SHP77 treated with DMSO at 0.1 percent for 48 hours (cell line): ENCODE data around the gene AIF1L.
A peak's percentile ranks its signal among the peaks of the same experiment; 100 is the strongest.

ENCODE experiments used
- DNase-seq: peaks from one replicate; lab custom pipeline; 2025; lab: John Stamatoyannopoulos, UW

AIF1L gene

GRCh38 chr9:131096269-131097125, at the start of gene AIF1L:
Gene AIF1L (plus strand): TSS chr9:131096531. CDS start chr9:131096630, 99 bp downstream.
- no peak for DNase-seq

DNA sequence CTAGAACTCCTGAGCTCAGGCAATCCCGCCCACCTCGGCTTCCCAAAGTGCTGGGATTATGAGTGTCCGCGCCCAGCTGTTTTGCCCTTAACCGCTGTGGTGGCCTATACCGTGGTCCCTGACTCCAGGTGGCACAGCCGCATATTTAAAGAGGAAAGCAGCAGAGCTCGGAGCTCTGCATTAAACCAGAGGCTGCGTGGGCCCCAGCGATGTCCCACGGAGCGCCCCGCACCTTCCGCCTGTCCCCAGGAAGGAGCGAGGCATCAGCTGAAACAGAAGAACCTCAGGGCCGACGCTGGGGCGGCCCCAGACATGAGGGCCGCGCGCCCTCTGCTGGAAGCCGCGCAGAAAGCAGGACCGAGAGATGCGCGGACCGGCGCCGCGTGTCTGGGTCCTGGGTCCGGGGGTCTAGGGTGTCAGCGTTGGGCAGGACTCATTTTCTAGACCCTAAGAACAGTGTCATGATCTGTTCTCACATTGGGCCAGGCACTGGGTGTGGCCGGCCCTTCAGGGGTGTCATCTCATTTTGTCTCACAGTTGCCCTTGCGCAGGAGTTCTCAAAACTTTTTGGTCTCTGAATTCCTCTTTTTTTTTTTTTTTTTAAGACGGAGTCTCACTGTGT, 49.6 kb upstream of the AIF1L start:
- peak; percentile 12 for DNase-seq

DNA sequence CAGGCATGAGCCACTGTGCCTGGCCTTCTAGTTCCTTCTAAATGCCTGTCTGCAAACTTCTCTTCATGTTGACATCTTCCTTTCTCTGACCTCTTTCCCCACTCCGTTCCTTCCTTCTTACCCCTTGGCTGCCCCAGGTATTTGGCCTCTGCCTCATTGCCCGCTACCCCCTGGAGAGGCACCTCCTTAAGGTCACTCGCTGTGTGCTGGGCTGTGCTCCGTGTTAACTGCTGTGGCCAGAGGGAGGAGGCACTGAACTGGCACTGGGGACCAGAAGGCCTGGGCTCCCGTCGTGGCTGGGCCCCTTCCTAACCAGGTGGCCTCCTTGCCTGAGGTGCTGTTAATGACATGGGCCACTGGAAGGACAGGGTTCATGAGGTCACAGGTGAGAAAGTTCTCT, 48.0 kb upstream of the AIF1L start:
- DNase-seq, result no peak

DNA sequence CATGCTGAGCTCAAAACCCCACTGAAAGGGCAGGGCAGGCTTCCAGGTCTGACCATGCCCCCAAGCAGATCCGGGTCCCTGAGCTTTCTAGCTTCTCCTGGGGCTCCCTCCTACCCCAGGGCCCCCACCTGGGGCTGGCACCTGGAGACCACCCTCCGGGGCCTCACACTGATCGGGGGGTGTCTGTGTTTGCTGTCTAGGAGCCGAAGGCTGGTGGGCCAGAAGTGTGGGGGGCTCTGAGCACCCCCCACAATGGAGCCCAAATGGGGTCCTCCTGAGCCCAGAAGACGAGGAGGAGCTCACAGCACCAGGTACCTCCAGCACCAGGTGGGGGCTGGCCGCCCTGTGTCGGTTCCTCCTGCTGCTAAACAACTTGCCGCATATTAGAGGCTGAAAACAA, 47.5 kb upstream of the AIF1L start:
- DNase-seq, result no peak

DNA sequence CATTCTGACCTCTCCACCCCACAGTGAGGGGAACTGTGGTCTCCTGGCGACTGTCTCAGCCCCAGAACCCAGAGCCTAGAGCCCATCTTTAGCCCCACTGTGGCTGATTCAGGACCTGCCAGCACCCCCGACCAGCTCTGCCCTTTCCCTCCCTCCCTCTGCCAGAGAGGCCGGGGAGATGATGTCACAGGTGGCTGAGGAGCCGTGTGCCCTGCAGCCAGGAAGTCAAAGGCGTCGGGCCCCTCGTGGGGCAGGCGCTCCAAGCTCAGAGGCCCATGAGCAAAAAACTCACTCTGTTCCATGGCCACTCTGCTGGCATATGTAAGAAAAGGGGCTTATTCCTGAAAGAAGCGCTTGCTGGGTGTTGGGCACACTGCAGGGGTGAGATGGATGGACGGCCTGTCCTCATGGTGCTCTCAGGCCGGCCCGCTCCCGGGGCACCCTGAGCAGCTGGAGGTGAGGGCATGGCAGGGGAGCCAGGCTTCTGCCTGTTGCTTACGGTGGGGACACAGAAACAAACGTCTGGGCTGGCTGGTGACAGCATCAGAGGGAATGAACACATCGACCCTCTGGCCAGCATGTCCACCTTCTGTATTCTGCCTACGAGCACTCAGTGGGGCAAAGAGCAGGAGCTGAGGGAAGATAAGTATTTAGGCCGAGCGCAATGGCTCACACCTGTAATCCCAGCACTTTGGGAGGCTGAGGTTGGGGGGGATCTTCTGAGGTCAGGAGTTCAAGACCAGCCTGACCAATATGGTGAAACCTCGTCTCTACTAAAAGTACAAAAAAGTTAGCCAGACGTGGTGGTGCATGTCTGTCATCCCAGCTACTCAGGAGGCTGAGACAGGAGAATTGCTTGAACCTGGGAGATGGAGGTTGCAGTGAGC, 46.3 kb upstream of the AIF1L start:
- DNase-seq, result no peak

DNA sequence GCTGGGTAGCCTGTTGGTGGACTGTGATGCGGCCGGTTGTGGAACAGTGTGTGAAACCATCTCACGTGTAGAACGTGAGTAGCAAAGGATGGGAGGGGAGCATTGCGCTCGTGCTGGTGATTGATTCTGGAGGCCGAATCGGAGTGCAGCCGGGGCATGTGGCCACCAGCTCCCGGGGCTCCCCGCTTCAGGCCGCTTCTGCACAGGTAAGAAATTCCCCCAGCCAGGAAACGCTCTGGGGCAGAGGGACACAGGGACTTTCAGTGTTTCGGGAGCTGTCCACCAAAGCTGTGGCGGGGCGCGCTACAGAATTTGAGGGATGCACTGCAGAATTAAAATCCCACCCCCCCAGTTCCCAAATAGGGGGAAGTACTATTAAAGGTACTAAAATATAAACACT, 45.5 kb upstream of the AIF1L start:
- no peak for DNase-seq

- no peak for DNase-seq
Measured at GRCh38 chr9:131051592-131052517, 44.5 kb upstream of the AIF1L start.

GRCh38 chr9:131053896-131054295, 42.4 kb upstream of the AIF1L start:
- no peak for DNase-seq

DNA sequence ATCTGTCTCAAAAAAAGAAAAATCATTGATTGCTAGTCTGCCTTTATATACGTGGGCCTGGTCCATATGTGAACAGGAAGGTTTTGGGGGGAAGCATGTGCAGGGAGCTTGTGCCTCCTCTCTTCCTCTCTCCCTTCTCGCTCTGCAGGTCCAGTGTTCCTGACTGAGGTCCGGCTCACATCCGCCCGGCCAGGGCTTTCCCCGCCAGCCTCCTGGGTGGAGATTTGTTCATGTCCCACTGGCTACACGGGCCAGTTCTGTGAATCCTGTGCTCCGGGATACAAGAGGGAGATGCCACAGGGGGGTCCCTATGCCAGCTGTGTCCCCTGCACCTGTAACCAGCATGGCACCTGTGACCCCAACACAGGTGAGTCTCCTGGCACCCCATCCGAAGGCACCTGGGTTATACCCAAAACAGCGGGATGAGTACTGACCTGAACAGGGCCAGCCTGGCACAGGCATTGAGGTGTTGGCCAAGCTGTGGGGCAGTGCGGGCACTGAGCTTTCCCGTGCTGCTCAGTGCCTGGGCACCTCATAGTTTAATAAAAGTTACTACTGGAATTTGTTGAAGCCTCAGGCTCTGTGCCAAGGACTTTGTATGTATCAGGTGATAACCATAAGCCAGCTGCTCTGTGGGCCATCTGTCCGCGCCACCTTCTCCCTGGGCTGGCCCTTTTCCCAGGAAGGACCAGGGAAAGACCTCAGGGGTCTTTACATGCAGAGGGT, 39.4 kb upstream of the AIF1L start:
- DNase-seq, result no peak

GRCh38 chr9:131060900-131061630, 35.3 kb upstream of the AIF1L start:
- no peak for DNase-seq

DNA sequence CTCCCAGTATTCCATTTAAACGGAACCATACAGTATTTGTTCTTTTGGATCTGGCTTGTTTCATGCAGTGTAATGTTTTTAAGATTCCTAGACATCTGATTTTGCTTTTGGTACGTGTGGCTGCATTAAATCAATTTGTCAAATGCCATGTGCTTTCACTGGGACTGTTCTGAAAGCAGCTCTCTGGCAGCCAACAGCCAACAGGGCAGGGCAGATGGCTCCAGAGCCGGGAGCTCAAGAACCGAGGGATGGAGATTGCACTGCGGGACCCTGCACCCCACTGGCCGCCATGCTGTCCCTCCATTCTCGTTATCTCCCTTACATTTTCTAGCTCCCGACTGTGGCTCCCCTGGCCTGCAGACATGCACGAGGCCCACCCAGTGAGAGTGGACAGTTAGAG, 33.4 kb upstream of the AIF1L start:
- DNase-seq, result no peak

- no peak for DNase-seq
Measured at GRCh38 chr9:131065599-131065998, 30.7 kb upstream of the AIF1L start.

GRCh38 chr9:131067625-131068024, 28.7 kb upstream of the AIF1L start:
- no peak for DNase-seq

DNA sequence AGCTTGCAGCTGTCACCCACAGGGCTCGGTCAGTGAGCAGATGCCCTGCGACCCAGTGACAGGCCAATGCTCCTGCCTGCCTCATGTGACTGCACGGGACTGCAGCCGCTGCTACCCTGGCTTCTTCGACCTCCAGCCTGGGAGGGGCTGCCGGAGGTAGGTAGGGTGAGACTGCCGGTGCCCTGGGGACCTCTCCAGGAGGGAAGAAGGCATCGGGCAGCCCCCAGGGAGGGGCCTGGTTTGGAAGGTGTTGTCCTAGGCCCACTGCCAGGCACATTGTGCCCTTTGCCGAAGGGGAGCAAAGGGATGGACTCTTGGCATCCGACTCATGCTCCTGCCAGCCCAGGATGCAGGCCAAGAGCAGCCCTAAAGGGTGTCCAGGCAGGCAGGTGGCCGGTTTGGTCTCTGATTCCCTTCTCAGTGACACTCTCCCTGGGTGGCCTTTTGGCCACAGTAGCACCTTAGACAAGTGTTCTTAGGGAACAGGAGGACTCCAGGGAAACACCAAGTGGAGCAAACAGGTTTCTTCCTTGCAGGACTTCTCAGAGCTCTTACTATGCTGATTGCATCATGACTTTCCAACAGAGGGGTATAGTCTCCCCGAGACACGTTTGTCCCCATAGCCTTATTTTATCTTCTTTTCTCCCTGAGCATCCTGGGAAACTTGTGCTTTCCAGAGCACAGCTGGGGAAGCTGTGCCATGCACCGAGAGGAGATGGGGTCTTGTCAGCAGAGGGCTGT, 28.1 kb upstream of the AIF1L start:
- no peak for DNase-seq

- DNase-seq, result no peak
Measured at GRCh38 chr9:131069699-131070098, 26.6 kb upstream of the AIF1L start.

DNA sequence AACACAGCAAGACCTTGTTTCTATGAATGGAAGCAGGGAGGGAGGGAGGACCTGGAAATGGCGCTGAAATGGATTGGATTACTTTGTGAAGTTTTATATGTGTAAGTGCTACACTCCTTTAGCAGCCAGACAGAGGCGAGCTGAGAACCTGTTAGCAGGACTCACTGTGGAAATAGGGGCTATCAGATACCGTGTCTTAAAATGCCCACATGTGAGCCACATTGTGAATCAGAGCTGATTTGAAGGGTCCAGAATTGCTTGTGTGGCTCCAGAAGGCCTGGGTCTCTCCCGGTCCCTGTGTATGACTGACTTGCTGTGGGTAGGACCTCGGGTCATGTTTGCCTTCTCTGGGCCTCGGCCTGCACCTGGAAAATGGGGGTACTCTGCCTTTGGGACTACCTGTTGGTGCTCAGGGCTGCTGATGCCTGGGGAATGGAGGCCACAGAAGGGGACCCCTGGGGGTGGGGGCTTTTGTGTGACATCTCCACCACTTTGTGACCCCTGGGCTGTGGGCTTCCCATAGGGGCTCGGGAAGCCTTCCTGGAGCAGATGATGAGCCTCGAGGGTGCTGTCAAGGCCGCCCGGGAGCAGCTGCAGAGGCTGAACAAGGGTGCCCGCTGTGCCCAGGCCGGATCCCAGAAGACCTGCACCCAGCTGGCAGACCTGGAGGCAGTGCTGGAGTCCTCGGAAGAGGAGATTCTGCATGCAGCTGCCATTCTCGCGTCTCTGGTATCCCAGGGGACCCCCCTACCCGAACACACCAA, 24.0 kb upstream of the AIF1L start:
- no peak for DNase-seq

DNA sequence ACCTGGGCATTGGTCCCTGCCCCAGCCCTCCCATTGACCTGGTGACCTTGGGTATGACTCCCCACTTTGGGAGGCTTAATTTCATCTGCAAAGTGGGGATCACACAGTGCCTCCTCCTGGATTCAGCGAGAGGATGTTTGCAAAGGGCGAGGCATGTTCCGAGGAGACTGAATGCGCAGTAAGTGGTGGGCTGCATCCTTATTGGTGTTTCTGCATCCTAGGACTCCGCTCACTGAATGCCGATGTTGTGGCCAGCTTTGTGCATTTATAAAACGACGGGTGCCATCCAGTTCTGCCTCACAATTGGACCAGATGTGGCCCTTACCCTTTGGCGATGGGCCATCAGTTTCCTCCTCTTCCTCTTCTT, 23.5 kb upstream of the AIF1L start:
- DNase-seq, result no peak

DNA sequence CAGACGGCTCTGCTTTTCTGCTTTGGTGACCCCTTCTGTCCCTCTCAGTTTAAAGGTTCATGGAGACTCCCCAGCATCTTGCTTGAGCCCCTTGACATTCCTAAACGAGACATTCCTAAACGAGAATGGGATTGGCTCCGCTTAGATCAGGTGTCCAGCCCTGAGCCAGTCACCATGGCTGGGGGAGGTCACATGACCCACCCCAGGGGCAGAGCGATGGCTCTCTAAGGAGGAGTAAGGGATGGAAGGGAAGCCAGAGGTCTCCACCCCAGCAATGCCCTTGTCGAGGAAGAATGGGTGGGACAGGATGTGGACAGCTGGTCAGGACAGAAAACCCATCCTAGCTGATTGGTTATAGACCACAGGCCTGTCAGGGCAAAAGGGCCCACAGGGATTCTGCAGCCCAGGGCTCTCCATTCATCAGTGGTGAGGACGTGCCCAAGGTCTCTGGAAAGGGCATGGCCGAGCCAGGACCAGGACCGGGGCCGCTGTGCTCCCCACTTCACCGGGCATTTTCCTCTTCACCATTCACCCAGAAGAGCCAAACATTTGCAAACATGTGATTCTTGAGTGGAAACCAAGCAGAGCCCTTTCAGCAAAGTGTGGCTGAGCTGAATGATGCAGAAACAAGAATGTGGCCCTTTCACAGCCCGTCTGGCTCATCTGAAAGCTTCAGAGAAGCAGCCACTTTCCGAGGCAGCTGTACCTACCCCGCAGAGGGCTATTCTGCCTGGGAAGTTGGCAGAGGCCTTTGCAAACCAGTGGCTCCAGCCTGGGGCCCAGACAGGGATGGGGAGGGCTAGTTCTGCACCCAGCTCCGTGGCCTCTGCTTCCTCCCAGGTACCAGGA, 19.8 kb upstream of the AIF1L start:
- DNase-seq, result no peak
